GM21526 (cell line): ENCODE data around the gene HOXD11.

Experiments used
- ATAC-seq: cut with Tn5 transposase; IDR thresholded peaks from one replicate; pipeline ENCODE4 v1.9.1; 2021; ENCODE audit warnings: moderate library complexity; ENCODE audit not compliant: unreplicated experiment, low FRiP score

The HOXD11 gene

GRCh38 chr2:176117823-176118371, 10.8 kb downstream of the HOXD11 start:
- ATAC-seq = no peak

GRCh38 chr2:176118601-176119339, 11.7 kb downstream of the HOXD11 start:
- no peak for ATAC-seq

- ATAC-seq = no peak
These were observed 13.5 kb downstream of the HOXD11 start for GRCh38 chr2:176120364-176121189.

DNA sequence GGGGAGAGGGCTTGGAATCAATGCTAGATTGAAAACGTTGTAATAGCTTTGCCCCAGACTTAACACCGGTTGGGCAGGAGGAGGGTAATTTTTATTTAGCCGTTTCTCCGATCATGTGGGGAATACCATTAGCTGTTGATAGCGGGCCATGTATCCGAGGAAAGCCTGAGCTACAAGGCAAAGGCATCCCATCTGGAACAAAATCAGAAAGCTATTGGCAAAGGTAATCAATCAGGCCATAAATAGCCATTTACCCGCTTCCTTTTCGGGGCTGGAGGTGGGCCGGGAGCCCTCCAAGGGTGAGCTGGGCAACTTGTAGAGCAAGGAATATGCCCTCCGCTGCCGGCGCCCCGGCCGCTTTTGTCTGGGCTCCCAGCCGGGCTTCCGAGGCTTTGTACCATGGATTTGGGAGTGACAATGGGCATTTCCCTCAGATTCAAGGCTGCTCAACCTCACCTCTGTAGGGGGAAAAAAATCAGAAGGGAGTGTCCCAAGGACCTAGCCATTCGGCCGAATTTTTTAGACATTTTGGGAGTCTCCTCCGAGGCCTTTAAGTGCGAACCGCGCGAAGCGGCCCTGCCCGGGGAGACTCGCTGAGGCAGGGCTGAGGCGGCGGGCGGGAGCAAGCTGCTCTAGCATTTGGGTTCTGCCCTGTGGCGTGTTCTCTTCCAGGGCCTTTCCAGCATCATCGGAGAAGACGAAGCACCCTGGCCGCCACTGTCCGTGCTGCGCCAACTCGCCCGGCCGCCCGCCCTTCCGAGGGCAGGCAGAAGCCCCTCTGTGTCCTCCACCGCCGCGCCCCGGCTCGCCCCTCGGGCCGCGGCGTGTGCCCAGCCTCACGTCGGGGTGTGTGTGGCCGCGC, 14.3 kb downstream of the HOXD11 start:
- ATAC-seq = no peak

- ATAC-seq = no peak
These were observed 15.1 kb downstream of the HOXD11 start for GRCh38 chr2:176122052-176122682.

DNA sequence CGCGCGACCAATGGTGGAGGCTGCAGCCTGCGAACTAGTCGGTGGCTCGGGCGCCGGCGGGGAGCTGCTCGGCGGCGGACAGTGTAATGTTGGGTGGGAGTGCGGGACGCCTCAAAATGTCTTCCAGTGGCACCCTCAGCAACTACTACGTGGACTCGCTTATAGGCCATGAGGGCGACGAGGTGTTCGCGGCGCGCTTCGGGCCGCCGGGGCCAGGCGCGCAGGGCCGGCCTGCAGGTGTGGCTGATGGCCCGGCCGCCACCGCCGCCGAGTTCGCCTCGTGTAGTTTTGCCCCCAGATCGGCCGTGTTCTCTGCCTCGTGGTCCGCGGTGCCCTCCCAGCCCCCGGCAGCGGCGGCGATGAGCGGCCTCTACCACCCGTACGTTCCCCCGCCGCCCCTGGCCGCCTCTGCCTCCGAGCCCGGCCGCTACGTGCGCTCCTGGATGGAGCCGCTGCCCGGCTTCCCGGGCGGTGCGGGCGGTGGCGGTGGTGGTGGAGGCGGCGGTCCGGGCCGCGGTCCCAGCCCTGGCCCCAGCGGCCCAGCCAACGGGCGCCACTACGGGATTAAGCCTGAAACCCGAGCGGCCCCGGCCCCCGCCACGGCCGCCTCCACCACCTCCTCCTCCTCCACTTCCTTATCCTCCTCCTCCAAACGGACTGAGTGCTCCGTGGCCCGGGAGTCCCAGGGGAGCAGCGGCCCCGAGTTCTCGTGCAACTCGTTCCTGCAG, 15.8 kb downstream of the HOXD11 start, which contains the start of gene HOXD9:
HOXD9 (plus strand) TSS at position 37 of the 728 bp plus-strand sequence; CDS start at position 87, 50 bp downstream.
- no peak for ATAC-seq

DNA sequence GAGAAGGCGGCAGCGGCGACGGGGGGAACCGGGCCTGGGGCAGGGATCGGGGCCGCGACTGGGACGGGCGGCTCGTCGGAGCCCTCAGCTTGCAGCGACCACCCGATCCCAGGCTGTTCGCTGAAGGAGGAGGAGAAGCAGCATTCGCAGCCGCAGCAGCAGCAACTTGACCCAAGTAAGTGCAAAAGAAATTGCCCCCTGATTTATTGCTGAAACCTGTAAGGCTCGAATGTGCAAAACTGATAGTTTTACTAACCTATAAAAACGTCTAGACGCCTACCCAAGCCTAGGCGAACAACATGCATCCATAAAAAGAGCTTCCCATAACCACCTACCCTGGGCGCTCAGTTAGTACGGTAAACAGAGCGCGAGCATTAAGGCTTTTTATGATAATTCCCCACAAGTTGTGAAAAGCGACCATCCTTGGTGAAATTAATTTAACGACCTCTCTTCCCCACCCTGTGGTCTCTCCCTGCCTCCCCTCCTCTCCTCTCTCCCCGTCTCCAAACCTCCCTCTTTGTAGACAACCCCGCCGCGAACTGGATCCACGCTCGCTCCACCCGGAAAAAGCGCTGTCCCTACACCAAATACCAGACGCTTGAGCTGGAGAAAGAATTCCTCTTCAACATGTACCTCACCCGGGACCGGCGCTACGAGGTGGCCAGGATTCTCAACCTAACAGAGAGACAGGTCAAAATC, 16.5 kb downstream of the HOXD11 start:
- no peak for ATAC-seq

DNA sequence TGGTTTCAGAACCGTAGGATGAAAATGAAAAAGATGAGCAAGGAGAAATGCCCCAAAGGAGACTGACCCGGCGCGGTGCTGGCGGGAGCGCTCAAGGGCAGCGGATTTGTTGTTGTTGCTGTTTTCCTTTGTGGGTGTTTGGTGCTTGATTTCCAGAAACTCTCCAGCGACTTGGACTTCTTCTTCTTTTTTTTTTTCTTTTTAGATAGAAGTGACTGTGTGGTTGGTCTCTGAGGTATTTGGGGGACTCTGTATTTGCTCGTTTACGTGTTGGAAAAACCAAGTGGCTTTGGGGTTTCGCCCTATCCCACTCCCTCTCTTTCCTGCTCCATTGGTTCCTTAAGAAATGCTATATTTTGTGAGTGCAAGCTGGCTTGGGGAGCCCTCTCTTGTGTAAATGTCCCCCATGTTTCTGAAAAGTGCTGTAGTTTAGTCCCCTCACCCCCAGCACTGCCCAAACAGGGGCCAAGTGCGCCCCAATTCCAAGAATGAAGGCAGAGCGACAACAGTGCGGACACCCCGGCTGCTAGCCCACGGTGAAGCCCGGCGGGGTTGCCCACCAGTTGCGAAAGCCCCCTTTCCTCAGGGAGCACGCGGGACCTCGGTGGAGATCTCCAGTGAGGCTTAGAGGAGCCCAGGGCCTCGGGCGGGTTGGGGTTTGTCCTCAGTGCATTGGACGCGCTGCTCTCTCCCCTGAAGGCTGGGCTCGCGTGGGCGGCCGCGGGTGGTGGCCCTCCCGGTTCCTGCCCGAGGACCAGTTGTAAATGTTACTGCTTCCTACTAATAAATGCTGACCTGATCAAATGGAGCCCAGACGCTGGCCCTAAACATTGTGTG, 17.2 kb downstream of the HOXD11 start:
- ATAC-seq = no peak

DNA sequence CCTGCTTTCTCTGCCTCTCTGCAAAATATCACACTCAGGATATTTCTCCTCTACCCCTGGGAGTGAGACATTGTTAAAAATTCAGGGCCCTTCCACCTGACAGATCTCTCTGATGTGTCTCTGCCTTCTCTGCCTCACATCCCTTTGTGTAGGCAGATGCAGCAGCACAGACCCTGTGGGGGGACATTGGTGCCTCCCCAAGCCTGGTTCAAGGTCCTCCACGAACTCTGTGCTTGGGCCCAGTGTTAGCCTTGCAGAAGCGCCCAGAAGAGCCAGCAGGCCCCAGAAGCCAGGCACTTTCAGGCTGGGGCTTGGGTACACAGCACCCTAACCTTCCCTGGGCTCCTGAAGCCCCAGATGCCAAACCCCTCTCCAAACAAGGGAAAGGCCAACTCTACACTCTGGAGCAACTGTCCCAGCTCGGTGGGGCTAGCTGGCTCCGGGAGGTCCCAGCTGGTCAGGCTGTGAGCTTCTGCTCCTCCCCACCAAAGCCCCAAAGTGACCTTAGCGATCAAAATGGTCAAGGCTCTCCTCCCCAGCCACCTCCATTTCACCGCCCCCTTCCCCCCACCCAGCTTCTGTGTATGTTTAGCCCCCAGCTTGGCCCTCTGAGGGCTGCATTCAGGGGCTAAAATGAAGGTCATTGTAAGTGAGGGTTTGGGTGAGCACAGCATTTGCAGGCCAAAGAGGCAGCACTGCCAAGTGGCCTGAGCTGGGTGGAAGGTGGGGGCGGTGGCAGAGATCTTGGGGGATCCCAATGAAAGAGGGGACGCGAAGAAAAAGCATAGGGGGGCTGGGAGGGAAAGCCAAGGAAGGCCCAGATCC, 18.1 kb downstream of the HOXD11 start:
- no peak for ATAC-seq

GRCh38 chr2:176125772-176126054, 18.6 kb downstream of the HOXD11 start:
- ATAC-seq = no peak

DNA sequence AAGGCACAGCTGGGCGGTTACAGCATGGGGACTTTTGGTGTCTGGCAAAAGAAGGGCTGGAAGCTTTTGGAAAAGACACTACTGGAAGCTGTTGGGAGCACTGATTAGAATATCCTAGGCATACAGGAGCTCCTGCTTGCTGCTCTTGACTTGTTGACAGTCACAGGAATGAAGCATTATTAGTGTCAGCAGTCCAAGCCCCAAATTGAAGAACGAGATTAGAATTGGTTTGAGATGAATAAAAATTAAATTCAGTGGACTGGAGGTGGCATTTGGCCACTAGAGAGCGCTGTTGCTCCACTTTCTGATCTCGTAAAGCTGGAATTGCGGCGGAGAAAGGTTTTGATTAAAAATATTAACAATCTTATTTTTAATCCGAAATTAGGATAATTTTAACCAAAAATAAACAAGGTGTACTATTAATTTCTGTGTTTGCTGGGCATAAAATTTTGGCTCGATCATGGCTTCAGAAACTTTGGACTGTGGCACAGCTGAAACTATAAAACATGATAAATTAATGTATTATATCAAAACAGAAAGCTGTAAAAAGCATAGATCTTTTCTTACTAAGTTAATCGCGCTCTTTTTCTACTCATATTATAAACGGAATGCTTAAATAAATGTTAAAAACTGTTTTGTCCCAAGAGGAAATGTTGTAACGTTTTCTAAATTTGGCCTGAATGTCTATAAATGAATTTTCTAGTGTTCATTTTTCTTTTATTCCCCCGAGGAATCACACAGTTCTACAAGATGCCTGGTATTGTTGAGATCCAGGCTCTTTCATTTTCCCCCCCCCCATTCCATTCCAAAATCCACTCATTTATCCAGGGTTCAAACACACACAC, 20.1 kb downstream of the HOXD11 start:
- no peak for ATAC-seq

- ATAC-seq = no peak
These were observed 20.6 kb downstream of the HOXD11 start for GRCh38 chr2:176127774-176128072.

DNA sequence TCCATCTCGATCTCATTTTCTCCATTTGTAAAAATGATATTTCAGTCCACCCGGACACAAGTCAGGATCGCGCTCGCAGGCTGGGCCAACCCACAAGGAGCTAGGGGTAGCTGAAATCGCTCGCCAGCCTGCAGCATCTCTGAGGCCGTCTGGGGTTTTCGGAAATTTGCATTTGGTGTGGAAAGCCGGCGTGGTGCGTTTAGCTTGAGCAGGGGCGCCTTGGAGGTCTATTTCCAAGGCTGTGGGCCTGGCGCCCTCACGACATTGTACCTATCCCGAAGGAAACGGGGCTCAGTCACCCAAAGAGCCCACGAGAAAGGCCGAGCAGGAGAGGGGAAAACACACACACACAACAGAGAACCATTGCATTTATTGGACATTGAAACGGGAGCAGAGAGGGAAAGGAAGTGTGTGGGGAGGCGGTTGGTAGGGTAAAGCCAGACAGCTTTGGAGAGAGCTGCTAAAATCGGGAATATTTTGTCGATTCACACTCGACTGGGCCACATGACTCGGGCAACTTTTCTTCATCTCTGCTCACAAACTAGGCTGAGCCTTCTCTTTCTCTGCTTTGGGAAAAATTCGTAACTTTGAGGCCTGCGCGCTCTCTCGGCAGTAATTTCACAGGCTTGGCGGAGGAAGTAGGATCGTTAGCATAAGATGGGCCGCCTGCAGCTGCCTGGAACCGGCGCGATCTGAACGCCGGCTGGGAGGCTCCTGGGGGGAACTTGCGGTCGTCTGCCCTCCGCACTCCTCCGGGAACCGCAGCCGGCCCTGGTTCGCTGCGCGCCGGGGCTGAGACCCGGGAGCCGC, 21.3 kb downstream of the HOXD11 start:
- ATAC-seq = no peak

GRCh38 chr2:176128982-176129796, 22.1 kb downstream of the HOXD11 start, which contains the start of gene HOXD8:
HOXD8 (plus strand) TSS chr2:176129705; CDS start chr2:176130367, 662 bp downstream.
- ATAC-seq = no peak

GRCh38 chr2:176129813-176130146, 22.7 kb downstream of the HOXD11 start:
- no peak for ATAC-seq
